Smooth muscle cell (in vitro differentiated cells): ENCODE results near the gene ZCCHC24. TPM values are rescaled to one million over a fixed set of nuclear protein-coding genes. Genes with fewer than 3 reads are reported as not detected.

Experiments
- DNase-seq: peaks from one replicate; lab custom pipeline; 2025; ENCODE audit not compliant: unreplicated experiment; lab: John Stamatoyannopoulos, UW
- H2AFZ ChIP-seq: fragments of 200-600 bp; sonication (generic); 2 replicates; pipeline ENCODE4 v1.6.0; 2016; ENCODE audit warnings: antibody characterized with exemption, low read depth, mild to moderate bottlenecking
- H3F3A ChIP-seq: fragments of 200-600 bp; sonication (generic); 2 replicates; pipeline ENCODE4 v1.6.0; 2017; ENCODE audit warnings: antibody characterized with exemption, low read depth
- H3K27ac ChIP-seq: fragments of 200-600 bp; sonication (generic); 2 replicates; pipeline ENCODE4 v1.5.1; 2016; ENCODE audit warnings: low read depth, mild to moderate bottlenecking
- H3K27me3 ChIP-seq: fragments of 200-600 bp; sonication (generic); 2 replicates; pipeline ENCODE4 v1.6.1; 2016; ENCODE audit warnings: low read depth, mild to moderate bottlenecking
- H3K36me3 ChIP-seq: fragments of 200-600 bp; sonication (generic); 2 replicates; pipeline ENCODE4 v1.5.1; 2016; ENCODE audit warnings: low read depth
- H3K4me1 ChIP-seq: fragments of 200-600 bp; sonication (generic); 2 replicates; pipeline ENCODE4 v1.5.1; 2016; ENCODE audit warnings: low read depth
- H3K4me2 ChIP-seq: fragments of 200-600 bp; sonication (generic); 2 replicates; pipeline ENCODE4 v1.6.0; 2016; ENCODE audit warnings: mild to moderate bottlenecking
- H3K4me3 ChIP-seq: fragments of 200-600 bp; sonication (generic); 2 replicates; pipeline ENCODE4 v1.5.1; 2016; ENCODE audit warnings: mild to moderate bottlenecking
- H3K79me2 ChIP-seq: fragments of 200-600 bp; sonication (generic); 2 replicates; pipeline ENCODE4 v1.6.0; 2016; ENCODE audit warnings: low read depth, mild to moderate bottlenecking
- H3K9ac ChIP-seq: fragments of 200-600 bp; sonication (generic); 2 replicates; pipeline ENCODE4 v1.6.0; 2016; ENCODE audit warnings: low read depth
- H3K9me3 ChIP-seq: fragments of 200-600 bp; sonication (generic); replicated peaks from 2 replicates; pipeline ENCODE4 v1.5.1; 2016; ENCODE audit warnings: low read depth
- H4K20me1 ChIP-seq: fragments of 200-600 bp; sonication (generic); 2 replicates; pipeline ENCODE4 v1.6.0; 2016; ENCODE audit warnings: low read depth
- WGBS: methylation state at CpG from one replicate; pipeline ENCODE4 v1.1.7; 2016; ENCODE audit warnings: low lambda C conversion rate; 5-methylcytosine and 5-hydroxymethylcytosine counted together
- polyA plus RNA-seq: library from polyadenylated mRNA; unstranded; fragments of >200 nt; fragmentation: Nextera tagmentation; extraction: Ambion mirVana; gene quantifications from 2 replicates; pipeline ENCODE4 v1.2.1, GENCODE V29; 2016
- total RNA-seq: library from RNA; depleted of rRNA; stranded (reverse); fragments of >200 nt; gene quantifications from 2 replicates; pipeline ENCODE4 v1.2.3, GENCODE V29; 2014
- TF ChIP-seq, protein P1 (sequence below): fragments of 200-600 bp; sonication (generic); IDR thresholded peaks from 2 replicates; pipeline ENCODE4 v1.5.1; 2017; ENCODE audit warnings: borderline replicate concordance, mild to moderate bottlenecking, antibody characterized with exemption; ENCODE audit not compliant: insufficient read depth, poor library complexity, severe bottlenecking

ZCCHC24 gene
- total and polyA plus RNA-seq, 2 experiments from 2014 or later: 21.9 to 52.1 TPM

- WGBS: 99% methylated on average over 36 of the region's 36 CpGs
- H3K36me3 ChIP-seq: no peaks in the 10 kb centered on the region
- no peaks in the 10 kb centered on the region for H3K27me3 ChIP-seq
- H3K9ac ChIP-seq: no peak overlapping the region
- no peaks in the 10 kb centered on the region for H3K9me3 ChIP-seq
- H3K4me2 ChIP-seq: no peak overlapping the region
- no peaks in the 10 kb centered on the region for H3K79me2 ChIP-seq
- TF ChIP-seq, protein P1, sequence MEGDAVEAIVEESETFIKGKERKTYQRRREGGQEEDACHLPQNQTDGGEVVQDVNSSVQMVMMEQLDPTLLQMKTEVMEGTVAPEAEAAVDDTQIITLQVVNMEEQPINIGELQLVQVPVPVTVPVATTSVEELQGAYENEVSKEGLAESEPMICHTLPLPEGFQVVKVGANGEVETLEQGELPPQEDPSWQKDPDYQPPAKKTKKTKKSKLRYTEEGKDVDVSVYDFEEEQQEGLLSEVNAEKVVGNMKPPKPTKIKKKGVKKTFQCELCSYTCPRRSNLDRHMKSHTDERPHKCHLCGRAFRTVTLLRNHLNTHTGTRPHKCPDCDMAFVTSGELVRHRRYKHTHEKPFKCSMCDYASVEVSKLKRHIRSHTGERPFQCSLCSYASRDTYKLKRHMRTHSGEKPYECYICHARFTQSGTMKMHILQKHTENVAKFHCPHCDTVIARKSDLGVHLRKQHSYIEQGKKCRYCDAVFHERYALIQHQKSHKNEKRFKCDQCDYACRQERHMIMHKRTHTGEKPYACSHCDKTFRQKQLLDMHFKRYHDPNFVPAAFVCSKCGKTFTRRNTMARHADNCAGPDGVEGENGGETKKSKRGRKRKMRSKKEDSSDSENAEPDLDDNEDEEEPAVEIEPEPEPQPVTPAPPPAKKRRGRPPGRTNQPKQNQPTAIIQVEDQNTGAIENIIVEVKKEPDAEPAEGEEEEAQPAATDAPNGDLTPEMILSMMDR: no peak
- H3K4me1 ChIP-seq: no peaks in the 10 kb centered on the region
- no peak overlapping the region for H3K27ac ChIP-seq
- no peaks in the 10 kb centered on the region for H4K20me1 ChIP-seq
- H3K4me3 ChIP-seq: no peak overlapping the region
- no peak for DNase-seq
- peaks cover 8% of the 10 kb centered on the region for H3F3A ChIP-seq
- no peak overlapping the region for H2AFZ ChIP-seq
Measured at GRCh38 chr10:79377557-79378382, 67.7 kb downstream of the ZCCHC24 start.

DNA sequence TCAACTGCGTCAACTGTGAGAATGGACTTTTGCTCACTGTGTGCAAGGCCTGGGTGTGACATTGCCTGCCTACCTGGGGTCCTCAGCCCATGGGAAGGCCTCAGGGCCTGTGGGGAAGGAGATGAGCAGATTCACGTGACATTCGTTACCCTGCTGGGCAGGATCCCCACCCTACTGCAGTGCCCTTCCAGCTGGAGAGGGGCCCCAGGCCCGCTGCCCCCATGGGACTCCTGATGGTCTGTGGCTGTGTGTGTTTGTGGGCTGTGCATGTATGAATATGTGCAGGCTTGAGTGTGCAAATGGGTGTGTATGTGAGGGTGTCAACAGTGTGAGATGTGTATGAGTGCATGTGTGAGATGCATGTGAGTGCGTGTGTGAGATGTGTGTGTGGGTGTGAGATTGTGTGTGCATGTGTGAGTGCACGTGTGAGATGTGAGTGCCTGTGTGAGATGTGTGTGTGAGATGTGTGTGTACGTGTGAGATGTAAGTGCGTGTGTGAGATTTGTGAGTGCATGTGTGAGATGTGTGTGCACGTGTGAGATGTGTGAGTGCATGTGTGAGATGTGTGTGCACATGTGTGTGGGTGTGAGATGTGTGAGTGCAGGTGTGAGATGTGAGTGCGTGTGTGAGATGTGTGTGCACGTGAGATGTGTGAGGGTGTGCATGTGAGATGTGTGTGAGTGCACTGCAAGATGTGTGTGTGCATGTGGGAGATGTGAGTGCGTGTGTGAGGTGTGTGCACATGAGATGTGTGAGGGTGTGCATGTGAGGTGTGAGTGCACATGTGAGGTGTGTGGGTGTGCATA lies 68.5 kb downstream of the ZCCHC24 start:
- no peak overlapping the region for H3K9ac ChIP-seq
- no peaks in the 10 kb centered on the region for H4K20me1 ChIP-seq
- H3K4me3 ChIP-seq: no peak overlapping the region
- no peaks in the 10 kb centered on the region for H3K27me3 ChIP-seq
- no peak overlapping the region for H3K27ac ChIP-seq
- no peaks in the 10 kb centered on the region for H3K36me3 ChIP-seq
- no peak for DNase-seq
- TF ChIP-seq, protein P1: no peak
- no peaks in the 10 kb centered on the region for H3K4me1 ChIP-seq
- peaks cover 4% of the 10 kb centered on the region for H3F3A ChIP-seq
- H3K9me3 ChIP-seq: no peaks in the 10 kb centered on the region
- no peaks in the 10 kb centered on the region for H3K79me2 ChIP-seq
- WGBS: 96% methylated on average over 11 of the region's 12 CpGs
- no peak overlapping the region for H3K4me2 ChIP-seq
- H2AFZ ChIP-seq: no peak overlapping the region

- Histone ChIP-seq H2AFZ (no peak overlapping the region), H4K20me1 (no peaks in the 10 kb centered on the region)
- DNase-seq: no peak
Measured at GRCh38 chr10:79376078-79376628, 69.3 kb downstream of the ZCCHC24 start.

More at GRCh38 chr10:79376078-79376628, 69.3 kb downstream of the ZCCHC24 start:
- peaks cover 4% of the 10 kb centered on the region for H3F3A ChIP-seq
- H3K9me3 ChIP-seq: no peaks in the 10 kb centered on the region
- no peaks in the 10 kb centered on the region for H3K27me3 ChIP-seq
- no peak overlapping the region for H3K4me2 ChIP-seq
- H3K9ac ChIP-seq: no peak overlapping the region
- H3K36me3 ChIP-seq: no peaks in the 10 kb centered on the region
- H3K4me3 ChIP-seq: no peak overlapping the region
- no peaks in the 10 kb centered on the region for H3K79me2 ChIP-seq
- 92% methylated on average over 10 of the region's 11 CpGs for WGBS
- H3K27ac ChIP-seq: no peak overlapping the region
- TF ChIP-seq, protein P1: no peak
- H3K4me1 ChIP-seq: no peaks in the 10 kb centered on the region
